OCI-LY1 (cell line): ENCODE data around the gene UQCR10.

Experiments
- H2AFZ ChIP-seq: fragments of 200-600 bp; sonication (generic), shearing (Covaris generic); 2 replicates; pipeline ENCODE4 v1.6.0; 2014; ENCODE audit warnings: antibody characterized with exemption, mild to moderate bottlenecking, low read length
- H3F3A ChIP-seq: fragments of 200-600 bp; sonication (generic), shearing (Covaris generic); 2 replicates; pipeline ENCODE4 v1.6.0; 2014; ENCODE audit warnings: mild to moderate bottlenecking, antibody characterized with exemption, low read length, moderate library complexity; ENCODE audit not compliant: insufficient read depth
- H3K27ac ChIP-seq: fragments of 200-600 bp; sonication (generic); 2 replicates; pipeline ENCODE4 v1.5.1; 2014; ENCODE audit warnings: low read length, mixed run types, mild to moderate bottlenecking, low read depth; ENCODE audit not compliant: poor library complexity, severe bottlenecking
- H3K27me3 ChIP-seq: fragments of 200-600 bp; sonication (generic); 2 replicates; pipeline ENCODE4 v1.6.0; 2014; ENCODE audit warnings: antibody characterized with exemption, mild to moderate bottlenecking, low read length, moderate library complexity; ENCODE audit not compliant: insufficient read depth
- H3K36me3 ChIP-seq: fragments of 200-600 bp; sonication (generic); 2 replicates; pipeline ENCODE4 v1.6.1; 2014; ENCODE audit warnings: mild to moderate bottlenecking, antibody characterized with exemption, low read length, moderate library complexity, mixed read lengths; ENCODE audit not compliant: insufficient read depth
- H3K4me1 ChIP-seq: fragments of 200-600 bp; sonication (generic); 2 replicates; pipeline ENCODE4 v1.5.1; 2014; ENCODE audit warnings: mild to moderate bottlenecking, low read length, moderate library complexity; ENCODE audit not compliant: insufficient read depth, severe bottlenecking
- H3K4me2 ChIP-seq: fragments of 200-600 bp; sonication (generic), shearing (Covaris generic); 2 replicates; pipeline ENCODE4 v1.6.1; 2014; ENCODE audit warnings: low read length
- H3K4me3 ChIP-seq: fragments of 200-600 bp; sonication (generic); 2 replicates; pipeline ENCODE4 v1.5.1; 2014; ENCODE audit warnings: low read length, low read depth, mild to moderate bottlenecking, mixed read lengths; ENCODE audit not compliant: poor library complexity, severe bottlenecking
- H3K79me2 ChIP-seq: fragments of 200-600 bp; shearing (Covaris generic); 2 replicates; pipeline ENCODE4 v1.6.1; 2016; ENCODE audit warnings: mixed run types, low read length, mixed read lengths; ENCODE audit not compliant: insufficient read depth
- H3K9ac ChIP-seq: fragments of 200-600 bp; sonication (generic), shearing (Covaris generic); 2 replicates; pipeline ENCODE4 v1.6.1; 2014; ENCODE audit warnings: mild to moderate bottlenecking, low read length, mixed read lengths
- H3K9me2 ChIP-seq: fragments of 200-600 bp; sonication (generic), shearing (Covaris generic); 2 replicates; pipeline ENCODE4 v1.6.1; 2014; ENCODE audit warnings: low read depth, mild to moderate bottlenecking, low read length, mixed read lengths
- H3K9me3 ChIP-seq: fragments of 200-600 bp; shearing (Covaris generic); 2 replicates; pipeline ENCODE4 v1.6.1; 2014; ENCODE audit warnings: low read length, mixed read lengths
- H4K20me1 ChIP-seq: fragments of 200-600 bp; sonication (generic), shearing (Covaris generic); 2 replicates; pipeline ENCODE4 v1.6.0; 2016; ENCODE audit warnings: mild to moderate bottlenecking, low read length; ENCODE audit not compliant: insufficient read depth
- CTCF ChIP-seq: fragments of 200-600 bp; sonication (generic), shearing (Covaris generic); IDR thresholded peaks from 2 replicates; pipeline ENCODE4 v1.5.1; 2017; ENCODE audit warnings: mild to moderate bottlenecking, antibody characterized with exemption, low read length, moderate library complexity, mixed read lengths
- EZH2 ChIP-seq: fragments of 200-600 bp; sonication (generic), shearing (Covaris generic); IDR thresholded peaks from 2 replicates; pipeline ENCODE4 v1.8.0; 2017; ENCODE audit warnings: borderline replicate concordance, mixed run types, mild to moderate bottlenecking, antibody characterized with exemption, low read length, moderate library complexity, mixed read lengths

The UQCR10 gene

GRCh38 chr22:29734406-29734805 lies 32.8 kb upstream of the UQCR10 start:
- H3K27me3 ChIP-seq, result no peaks in the 10 kb centered on the region
- H3K9me3 ChIP-seq, result no peaks in the 10 kb centered on the region
- no peak overlapping the region for H2AFZ ChIP-seq
- no peaks in the 10 kb centered on the region for H3K79me2 ChIP-seq
- TF ChIP-seq EZH2, result no peak
- TF ChIP-seq CTCF, result no peak
- no peaks in the 10 kb centered on the region for H4K20me1 ChIP-seq
- H3K4me2 ChIP-seq, result no peak overlapping the region
- no peak overlapping the region for H3K9ac ChIP-seq
- no peak overlapping the region for H3K27ac ChIP-seq
- no peaks in the 10 kb centered on the region for H3F3A ChIP-seq
- no peak overlapping the region for H3K4me3 ChIP-seq
- no peaks in the 10 kb centered on the region for H3K4me1 ChIP-seq
- 0 out of 2 replicates have a peak, but pooled peaks cover 4% of the 10 kb centered on the region for H3K36me3 ChIP-seq
- H3K9me2 ChIP-seq, result no peaks in the 10 kb centered on the region

- Histone ChIP-seq H4K20me1 (no peaks in the 10 kb centered on the region), H3K27me3 (no peaks in the 10 kb centered on the region), H3F3A (no peaks in the 10 kb centered on the region), H3K36me3 (0 out of 2 replicates have a peak, but pooled peaks cover 6% of the 10 kb centered on the region), H2AFZ (no peak overlapping the region), H3K4me1 (no peaks in the 10 kb centered on the region), H3K9me3 (no peaks in the 10 kb centered on the region), H3K9me2 (no peaks in the 10 kb centered on the region), H3K4me3 (no peak overlapping the region), H3K9ac (no peak overlapping the region), H3K79me2 (no peaks in the 10 kb centered on the region), H3K4me2 (no peak overlapping the region), H3K27ac (no peak overlapping the region)
- TF ChIP-seq CTCF, result no peak
- TF ChIP-seq EZH2, result no peak
Measured at GRCh38 chr22:29734838-29735237, 32.3 kb upstream of the UQCR10 start.

GRCh38 chr22:29735416-29735815 lies 31.8 kb upstream of the UQCR10 start:
- TF ChIP-seq CTCF (no peak), EZH2 (no peak)
- H3K9me3 ChIP-seq, result no peaks in the 10 kb centered on the region
- no peaks in the 10 kb centered on the region for H3K4me1 ChIP-seq
- H3K9ac ChIP-seq, result no peak overlapping the region
- H3K27me3 ChIP-seq, result no peaks in the 10 kb centered on the region
- no peaks in the 10 kb centered on the region for H3K9me2 ChIP-seq
- H3K79me2 ChIP-seq, result no peaks in the 10 kb centered on the region
- 0 out of 2 replicates have a peak, but pooled peaks cover 6% of the 10 kb centered on the region for H3K36me3 ChIP-seq
- no peaks in the 10 kb centered on the region for H4K20me1 ChIP-seq
- H3F3A ChIP-seq, result no peaks in the 10 kb centered on the region
- no peak overlapping the region for H2AFZ ChIP-seq
- no peak overlapping the region for H3K4me2 ChIP-seq
- no peak overlapping the region for H3K4me3 ChIP-seq
- no peak overlapping the region for H3K27ac ChIP-seq
